GM21723 (cell line): ENCODE measurements around the gene ZBTB34.

Experiments
- ATAC-seq: cut with Tn5 transposase; IDR thresholded peaks from one replicate; pipeline ENCODE4 v1.9.1; 2021; ENCODE audit warnings: mild to moderate bottlenecking, moderate library complexity; ENCODE audit not compliant: unreplicated experiment

ZBTB34 gene

DNA sequence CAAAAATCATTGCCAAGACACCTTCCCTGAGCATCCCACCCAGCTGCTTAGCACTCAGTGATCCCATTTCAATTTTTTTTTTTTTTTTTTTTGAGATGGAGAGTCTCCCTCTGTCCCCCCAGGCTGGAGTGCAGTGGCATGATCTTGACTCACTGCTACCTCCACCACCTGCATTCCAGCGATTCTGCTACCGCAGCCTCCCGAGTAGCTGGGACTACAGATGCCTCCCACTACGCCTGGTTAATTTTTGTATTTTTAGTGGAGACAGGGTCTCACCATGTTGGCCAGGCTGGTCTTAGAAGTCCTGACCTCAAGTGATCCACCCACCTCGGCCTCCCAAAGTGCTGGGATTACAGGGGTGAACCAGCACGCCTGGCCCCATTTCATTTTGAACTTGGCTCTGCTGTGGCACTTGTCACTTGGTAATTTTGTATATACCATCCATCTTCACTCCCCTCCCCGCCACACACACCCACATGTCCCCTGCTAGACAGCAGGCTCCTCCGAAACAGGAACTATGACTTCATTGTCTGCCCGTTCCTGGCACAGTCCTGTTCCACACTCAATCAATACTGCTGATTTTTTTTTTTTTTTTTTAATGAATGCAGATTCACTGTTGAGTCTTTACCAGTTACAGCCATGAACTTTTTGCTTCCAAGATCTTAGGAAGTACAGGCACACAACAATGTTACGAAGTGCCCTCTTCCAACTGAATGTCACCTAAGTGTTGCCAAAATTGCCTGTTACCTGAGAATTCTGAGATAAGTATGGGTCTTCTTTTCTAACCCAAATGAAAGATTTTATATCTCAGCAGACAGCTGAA is 17.3 kb upstream of the ZBTB34 start:
- no peak for ATAC-seq

DNA sequence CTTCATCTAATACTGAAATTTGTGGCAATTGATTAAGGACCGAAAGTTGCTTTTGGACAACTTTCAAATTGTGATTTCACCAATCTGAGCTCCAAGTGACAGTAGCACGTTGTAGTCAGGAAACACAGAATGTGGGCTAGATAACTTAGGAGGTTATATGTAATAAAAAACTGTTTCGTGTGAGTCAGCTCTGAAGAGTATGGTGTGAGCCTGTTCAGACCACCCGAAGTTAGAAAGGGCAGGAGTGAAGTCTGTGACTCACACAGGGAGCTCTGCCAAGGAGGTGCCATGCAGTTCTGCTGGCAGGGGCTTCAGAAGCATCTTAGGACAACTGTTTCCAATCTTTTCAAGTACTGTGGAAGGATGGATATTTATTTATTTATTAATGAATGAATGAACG is 16.4 kb upstream of the ZBTB34 start:
- no peak for ATAC-seq

DNA sequence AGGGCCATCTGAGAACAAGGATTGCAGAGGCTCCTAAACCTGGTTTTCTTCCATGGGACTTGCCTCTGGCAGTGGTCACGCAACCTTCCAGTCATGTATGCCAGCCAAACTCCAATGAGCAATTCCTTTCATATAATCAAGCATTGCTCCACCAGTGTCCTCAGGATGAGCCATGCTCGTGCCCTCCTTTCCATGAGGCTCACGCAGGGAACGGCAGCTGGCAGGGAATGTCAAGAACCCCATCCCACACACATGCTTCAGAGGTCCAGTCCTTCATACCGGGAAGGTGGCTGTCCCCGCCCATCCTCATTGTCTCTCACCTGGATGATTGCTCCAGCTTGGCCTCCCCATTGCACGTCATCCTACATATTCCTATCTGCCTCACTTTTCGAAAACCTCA is 13.4 kb upstream of the ZBTB34 start:
- ATAC-seq = no peak

DNA sequence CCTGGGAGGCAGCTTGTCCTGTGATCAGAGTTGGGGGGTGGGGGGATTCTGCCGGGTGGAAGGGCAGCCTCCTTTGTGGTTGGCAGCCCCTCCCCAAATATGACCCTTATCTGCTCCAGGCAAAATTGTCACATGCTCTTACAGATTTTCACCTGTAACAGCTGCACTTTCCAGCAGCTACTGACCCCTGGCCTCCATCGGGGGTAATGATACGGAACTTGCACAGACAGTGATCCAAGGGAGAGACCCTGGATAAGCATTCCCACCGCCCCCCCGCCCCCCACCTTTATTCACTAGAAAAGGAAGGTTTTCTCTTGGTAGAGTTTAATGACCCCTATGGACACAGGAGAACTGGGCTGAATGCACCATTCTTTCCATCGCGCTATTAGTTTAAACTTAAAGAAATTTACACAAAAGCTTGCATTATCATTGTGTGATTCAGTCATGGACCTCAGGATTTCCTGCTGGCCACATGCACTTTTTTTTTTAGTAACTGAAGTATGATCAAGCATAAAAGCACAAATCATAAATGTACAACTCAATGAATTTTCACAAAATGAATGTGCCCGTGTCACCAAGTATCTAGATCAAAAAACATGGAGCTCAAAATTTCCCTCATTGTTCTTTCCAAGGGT is 10.7 kb upstream of the ZBTB34 start:
- ATAC-seq = no peak

DNA sequence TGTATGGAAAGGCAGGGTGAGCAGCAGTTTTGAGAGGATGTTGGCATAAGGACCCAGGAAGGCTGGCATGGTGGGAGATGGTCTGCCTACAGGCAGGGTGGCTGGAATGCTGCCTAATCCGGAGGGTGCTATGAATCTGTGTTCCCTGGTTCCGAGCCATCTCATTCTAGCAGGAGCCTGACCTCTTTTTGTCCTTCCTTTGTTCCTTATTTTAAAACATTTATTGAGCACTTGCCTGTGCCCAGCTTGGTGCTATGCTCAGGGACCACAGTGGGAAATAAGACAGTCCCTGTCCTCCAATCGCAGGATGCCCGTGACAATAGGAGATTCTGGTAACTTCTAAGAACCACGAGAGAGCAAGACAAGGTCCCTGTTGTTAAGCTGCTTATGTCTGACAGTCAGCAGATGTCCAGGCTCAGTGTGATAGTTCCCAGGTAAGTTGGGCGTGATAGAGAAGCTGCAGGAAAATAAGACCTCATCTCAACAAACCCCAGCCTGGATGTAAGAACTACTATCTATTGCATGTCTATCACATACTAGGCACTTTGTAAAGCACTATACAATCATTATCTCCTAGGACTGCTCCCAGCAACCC is 9.1 kb upstream of the ZBTB34 start:
- no peak for ATAC-seq

DNA sequence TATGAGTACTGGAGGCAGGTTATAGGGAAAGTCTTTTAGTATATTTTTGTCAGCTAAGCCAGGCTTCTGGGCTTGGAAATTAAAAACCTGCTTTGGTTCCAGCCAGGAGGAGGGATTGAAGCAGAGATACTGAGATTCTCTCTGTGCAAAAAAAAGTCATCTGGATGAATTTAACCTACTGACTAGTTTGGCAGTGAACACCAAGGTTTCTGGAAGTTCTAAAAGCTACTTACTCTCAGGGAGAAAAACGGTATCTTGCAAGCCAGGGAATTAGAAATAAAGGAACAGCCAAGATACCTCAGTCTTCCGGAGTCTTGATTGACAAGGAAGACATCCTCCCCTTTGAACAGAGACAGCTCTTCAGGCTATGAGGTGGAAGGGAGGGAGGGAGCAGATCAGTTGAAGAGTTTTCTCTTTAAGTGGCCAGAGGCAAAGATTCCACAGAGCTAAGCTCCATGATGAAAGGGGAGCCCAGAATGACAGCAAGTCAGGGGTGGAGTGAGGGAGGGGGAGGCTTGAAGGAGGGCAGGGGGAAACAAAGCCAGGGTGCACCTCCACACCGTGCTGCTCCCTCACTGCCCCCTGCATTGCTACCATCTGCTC is 8.3 kb upstream of the ZBTB34 start:
- ATAC-seq = no peak

DNA sequence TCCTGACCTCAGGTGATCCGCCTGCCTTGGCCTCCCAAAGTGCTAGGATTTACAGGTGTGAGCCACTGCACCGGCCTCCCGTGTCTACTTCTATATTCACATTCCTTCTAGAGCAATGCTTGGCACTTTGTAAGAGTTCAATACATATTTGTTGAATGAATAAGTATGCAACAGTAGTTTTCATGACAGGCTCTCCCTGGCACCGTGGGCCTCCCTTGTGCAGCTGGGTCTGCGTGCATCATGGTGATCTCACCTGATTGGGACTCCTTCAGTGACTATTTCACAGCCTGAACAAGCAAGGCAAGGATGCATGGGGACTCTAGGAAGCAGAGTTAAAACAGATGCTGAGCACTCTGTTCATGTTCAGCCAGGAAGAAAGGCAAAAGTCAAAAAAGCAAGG is 6.8 kb upstream of the ZBTB34 start:
- ATAC-seq = no peak

DNA sequence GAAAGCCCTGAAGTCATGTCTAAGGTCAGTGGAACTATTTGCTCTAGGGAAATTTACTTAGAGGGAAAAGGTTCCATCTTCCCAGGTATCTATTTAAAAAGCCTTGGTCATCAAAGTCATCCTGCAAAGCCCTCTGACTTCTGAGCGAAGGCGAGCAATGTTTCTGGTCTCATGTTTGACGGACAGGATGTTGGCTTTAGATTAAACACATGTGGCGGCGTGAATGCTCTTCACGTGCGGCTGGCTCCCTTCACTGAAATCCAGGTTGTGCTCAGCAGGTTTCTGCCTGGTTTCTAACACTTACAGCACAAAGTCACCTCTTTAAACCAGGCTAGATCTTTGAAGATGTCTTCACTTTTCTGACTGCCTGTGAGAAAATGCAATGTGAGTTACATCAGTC is 5.7 kb upstream of the ZBTB34 start:
- no peak for ATAC-seq

DNA sequence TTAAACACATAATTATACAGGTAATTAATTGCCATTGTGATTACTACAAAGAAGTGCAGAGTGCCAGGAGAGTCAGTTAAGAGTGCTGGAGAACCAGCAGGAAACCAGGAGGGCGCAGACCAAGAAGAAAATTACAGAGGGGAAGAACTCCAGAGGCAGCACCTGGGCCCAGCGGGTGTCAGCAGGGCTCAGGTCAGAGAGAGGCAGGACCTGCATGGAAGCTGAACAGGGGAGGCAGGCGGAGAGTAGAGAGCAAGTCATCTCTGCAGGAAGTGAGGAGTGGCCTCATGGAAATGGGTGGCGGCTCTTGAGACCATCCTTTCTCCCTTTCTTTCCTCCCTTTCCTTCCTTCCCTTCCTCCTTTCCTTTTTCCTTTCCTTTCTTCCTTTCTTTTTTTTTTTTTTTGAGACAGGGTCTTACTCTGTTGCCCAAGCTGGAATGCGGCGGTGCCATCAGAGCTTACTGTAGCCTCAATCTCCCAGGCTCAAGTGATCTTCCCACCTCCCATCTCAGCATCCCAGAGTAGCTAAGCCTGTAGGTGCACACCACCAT is 4.0 kb upstream of the ZBTB34 start:
- ATAC-seq = no peak

DNA sequence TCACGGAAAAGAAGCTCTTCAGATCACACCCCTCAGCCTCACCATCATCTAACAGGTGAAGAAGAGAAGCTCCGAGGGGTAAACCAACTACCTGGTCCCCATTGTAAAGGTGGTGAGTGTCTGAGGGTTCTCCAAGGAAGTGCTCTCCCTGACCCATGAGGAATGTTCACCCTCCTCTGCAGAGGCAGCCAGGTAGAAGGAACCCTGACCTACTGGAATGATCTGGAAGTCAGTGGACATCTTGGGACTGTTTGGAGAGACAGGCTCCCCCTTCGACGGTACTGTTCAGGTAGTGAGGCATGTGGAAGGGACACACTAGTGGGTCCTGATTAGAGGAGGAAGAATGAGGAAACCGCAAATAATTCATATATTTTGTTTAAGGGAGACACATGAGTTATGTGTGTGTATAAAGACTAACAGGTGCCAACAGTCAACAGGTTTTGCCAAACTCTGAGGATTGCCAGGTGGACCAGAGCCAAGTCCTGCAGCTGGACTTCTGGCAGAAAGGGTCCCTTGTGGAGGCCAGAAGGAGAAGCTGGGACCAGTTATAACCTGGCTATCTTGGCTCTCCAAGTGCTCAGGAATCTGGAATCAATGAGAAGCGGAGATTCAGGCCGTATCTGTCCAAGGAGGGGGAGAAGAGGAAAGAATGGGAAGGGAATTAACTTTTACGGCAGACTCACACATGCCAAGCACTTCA is 3.0 kb upstream of the ZBTB34 start:
- ATAC-seq = no peak

DNA sequence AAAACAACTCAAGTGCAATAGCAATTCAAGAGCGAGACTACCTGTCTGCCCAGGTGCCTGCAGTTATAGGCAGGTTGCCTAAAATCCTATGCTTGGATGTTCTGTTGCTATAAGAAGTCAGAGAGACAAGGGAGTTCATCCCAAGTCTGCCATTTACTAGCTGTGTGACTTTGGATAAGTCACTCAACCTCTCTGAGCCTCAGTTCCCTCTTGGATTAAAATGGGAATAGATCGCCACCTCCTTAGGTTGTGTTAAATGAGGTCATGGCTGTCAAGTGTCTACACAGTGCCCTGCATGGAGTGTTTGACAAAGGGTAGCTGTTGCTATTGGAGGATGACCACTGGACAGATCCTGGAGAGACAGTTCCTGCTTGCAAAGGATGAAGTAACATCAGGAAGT is 1.3 kb upstream of the ZBTB34 start:
- ATAC-seq = no peak

DNA sequence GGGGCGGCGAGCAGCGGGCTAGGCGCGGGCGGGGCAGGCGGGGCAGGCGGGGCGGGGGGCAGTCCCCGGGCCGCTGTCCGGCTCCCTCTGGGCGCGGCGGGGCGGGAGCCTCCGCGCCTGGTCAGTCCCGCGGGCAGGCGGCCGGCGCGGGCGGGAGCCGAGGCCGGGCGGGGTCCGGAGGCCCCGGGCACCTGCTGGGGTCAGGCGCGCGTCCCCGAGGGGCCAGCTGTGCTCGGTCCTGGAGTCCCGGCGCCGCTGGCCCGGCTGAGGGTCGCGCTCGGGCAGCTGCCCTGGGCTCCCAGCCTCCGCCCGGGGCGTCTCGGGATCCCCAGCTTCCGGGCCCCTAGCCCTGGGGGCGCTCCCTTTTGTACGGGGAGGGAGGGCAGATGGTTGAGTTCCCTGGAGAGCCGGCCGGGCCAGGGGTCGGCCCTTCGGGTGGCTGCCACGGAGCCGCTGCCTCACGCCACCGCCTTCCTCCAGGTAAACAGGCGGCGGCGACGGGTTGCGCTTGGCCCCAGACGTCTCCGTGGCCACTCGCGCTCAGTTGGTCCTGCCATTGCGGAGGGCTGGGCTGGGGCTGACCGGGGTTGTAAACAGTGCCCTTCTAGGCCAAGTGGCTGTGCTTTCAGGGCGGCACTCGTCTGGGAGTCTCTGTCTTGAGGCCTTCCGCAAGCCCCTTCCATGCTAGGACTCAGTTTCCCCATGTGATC is 473 bp downstream of the ZBTB34 start:
- peak; percentile 42 for ATAC-seq

DNA sequence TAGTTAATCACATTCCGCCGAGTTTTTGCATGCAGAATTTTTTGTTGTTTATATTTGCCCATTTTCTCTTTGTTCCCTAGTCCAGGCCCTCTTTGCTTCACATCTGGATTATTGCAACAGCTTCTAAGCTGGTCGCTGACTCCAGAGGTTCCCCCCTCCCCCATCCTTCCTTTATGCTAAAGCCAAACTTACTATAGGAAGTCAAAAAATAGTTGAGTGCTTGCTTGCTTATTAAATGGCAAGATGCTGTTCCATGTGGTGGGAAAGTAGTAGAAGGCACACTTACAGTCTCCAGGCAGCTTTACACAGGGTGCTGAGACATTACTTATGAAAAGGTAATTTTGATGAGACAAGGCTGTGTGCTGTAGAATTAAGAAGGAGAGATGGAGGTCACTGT is 1.3 kb downstream of the ZBTB34 start:
- no peak for ATAC-seq

DNA sequence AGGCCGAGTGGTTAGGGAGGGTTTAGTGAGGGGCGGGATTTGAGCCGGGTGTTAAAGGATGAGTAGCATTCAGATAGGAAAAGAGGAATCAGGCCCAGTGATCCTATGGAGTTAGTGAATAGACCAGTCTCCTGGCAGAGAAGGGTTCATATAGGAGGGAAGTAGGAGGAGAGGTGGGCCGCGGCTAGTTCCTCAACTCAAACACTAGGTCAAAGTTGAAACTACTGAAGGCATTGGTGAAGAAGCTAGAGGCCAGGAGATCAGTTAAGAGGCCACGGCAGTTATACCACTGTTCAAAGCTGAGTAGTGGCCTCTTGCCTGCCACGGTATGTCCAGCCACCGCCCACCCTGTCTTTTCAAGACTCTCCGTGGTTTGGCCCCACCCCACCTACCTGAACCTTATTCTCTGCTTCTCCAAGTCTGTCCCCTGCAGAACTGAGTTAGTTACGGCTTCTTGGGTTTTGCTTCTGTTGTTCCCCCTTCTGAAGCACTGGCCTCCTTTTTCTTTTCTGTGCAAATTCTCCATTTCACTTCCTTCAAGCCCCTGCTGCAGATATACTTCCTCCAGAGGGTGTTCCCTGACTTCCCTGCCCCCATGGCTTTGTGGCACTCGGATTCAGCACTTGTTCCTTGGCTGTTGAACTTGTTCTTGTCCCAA is 1.8 kb downstream of the ZBTB34 start:
- no peak for ATAC-seq

DNA sequence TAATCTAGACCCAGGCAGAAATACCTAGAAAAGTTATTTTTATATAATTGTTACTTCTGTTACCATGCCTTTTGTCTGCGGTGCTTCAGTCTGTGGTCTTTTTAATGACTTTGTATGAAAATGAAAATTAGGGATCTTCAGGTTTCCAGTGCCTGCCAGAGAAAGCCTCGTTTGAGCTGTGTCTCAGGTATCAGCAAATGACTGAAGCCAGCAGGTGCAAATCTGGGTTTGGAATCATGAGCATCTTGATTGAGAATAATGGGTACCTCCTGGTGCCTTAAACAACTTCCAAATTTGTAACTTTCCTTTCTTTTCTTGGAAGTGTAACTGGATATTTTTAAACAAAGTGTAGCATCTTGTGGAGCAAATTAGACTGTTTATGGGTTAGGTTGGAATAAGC is 4.3 kb downstream of the ZBTB34 start:
- ATAC-seq = no peak

DNA sequence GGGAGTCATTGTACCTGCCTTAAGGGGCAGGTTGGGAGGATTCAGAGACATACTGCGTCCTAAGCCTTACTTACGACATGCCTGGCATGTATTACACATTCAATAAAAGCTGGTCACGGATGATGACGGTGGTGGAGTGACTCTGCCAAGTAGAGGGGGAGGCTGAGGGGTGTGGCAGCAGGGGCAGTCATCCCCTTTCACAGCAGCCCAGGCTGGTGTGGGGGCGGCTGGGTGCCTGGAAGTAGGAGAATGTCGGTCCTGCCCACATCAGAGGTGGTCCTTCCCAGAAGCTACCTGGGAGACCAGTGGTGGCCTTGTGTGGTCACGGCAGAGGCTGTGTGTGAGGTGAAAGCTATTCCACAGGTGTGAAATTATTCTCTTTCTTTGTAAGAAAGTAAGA is 8.9 kb downstream of the ZBTB34 start:
- no peak for ATAC-seq

DNA sequence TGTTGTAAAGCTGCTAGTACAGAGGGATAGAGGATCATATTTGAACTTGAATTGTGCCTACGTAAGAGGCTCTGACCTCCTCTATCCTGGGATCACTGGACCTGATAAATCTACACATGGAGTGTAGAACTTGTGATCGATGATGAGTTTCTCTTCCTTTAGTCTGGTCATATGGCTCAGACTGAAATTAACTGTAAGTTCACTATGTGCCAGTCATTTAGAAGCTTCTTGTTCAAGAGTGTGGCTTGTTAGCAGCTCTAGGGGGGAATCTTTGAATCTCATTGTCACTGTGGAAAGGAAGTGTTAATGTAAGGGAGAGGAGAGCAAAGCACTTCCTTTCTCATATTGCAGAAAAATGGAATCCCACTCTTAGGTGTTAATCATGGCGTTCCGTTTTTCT is 12.1 kb downstream of the ZBTB34 start:
- ATAC-seq = no peak

DNA sequence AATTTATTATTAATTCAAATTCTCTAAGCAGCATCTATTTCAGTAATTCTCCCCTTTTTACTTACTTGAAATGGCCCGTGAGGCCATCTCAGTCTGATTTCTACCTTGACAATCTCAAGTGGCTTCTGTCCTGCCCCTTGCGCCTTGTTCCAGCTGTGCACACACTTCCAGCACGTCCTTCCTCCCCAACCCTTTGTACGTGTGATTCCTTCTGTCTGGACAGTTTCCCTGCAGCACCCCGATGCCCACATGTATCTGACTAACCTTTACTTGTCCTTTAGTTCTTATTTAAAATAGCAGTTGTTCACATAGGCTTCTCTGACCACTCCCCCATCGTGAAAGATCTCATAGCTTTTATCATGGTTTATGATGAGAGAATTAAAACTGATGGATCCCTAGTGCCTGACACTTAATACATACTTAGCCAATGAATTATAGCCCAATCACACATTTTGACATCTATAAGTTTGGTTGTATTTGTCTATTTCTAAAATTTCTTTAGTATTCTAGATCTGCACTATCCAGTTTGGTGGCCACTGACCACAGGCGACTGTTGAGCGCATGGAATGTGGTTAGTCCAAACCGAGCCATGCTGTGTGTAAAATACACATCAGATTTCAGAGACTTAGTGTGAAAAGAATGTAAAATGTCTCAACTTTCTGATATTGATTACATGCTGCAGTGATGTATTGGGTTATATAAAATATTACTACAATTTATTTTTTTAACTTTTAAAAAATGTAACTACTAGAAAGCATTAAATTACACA is 14.3 kb downstream of the ZBTB34 start:
- no peak for ATAC-seq
